PC-3 (cell line): Measurements from ENCODE around the gene TACC2. TPM values are rescaled to one million over a fixed set of nuclear protein-coding genes. Genes with fewer than 3 reads are reported as not detected.
A peak's percentile ranks its signal among the peaks of the same experiment; 100 is the strongest.
"Not testable (repeated sequence)": the region's sequence is repeated elsewhere in the genome, so short reads cannot be mapped to it uniquely, and the experiment has no call there.

ENCODE experiments used
- ATAC-seq: fragments of 200-7000 bp; cut with Tn5 transposase; 2 replicates; pipeline ENCODE4 v1.9.1; 2020; ENCODE audit warnings: mild to moderate bottlenecking, moderate library complexity
- BruUV-seq: library from RNA; stranded (reverse); fragments of 400-500 nt; replicated peaks from 2 replicates; lab custom pipeline; 2021; lab: Mats Ljungman, UMichigan
- CTCF ChIA-PET: fragments of 300-600 bp; sonication (Branson Sonifier 250); formaldehyde crosslinking; loops from one replicate; lab custom pipeline; 2022; ENCODE audit warnings: antibody characterized with exemption; lab: Charles Lee
- POLR2A ChIA-PET: fragments of 300-600 bp; sonication (Branson Sonifier 250); formaldehyde crosslinking; loops from one replicate; lab custom pipeline; 2022; ENCODE audit warnings: antibody characterized with exemption; ENCODE audit not compliant: unreplicated experiment; lab: Charles Lee
- DNase-seq: peaks from one replicate; pipeline ENCODE4 v3.0.0-alpha.2; 2015
- H2AFZ ChIP-seq: fragments of 300-600 bp; sonication (generic); 2 replicates; pipeline ENCODE4 v1.6.0; 2016; ENCODE audit warnings: antibody characterized with exemption, low read length
- H3F3A ChIP-seq: fragments of 300-600 bp; sonication (generic); one replicate; pipeline ENCODE4 v1.6.0; 2017; ENCODE audit warnings: antibody characterized with exemption, low read length, control low read depth, mild to moderate bottlenecking; ENCODE audit not compliant: unreplicated experiment
- H3K27ac ChIP-seq: fragments of 300-600 bp; sonication (generic); 2 replicates; pipeline ENCODE4 v1.5.1; 2016; ENCODE audit warnings: mild to moderate bottlenecking, low read length
- H3K27me3 ChIP-seq: fragments of 300-600 bp; sonication (generic); 2 replicates; pipeline ENCODE4 v1.6.1; 2016; ENCODE audit warnings: low read length, mixed read lengths
- H3K36me3 ChIP-seq: fragments of 300-600 bp; sonication (generic); 2 replicates; pipeline ENCODE4 v1.6.1; 2016; ENCODE audit warnings: low read depth, mixed run types, low read length, mixed read lengths
- H3K4me1 ChIP-seq: fragments of 300-600 bp; sonication (generic); 2 replicates; pipeline ENCODE4 v1.5.1; 2016; ENCODE audit warnings: low read length; ENCODE audit not compliant: insufficient read depth
- H3K4me2 ChIP-seq: fragments of 300-600 bp; sonication (generic); 2 replicates; pipeline ENCODE4 v1.6.0; 2016; ENCODE audit warnings: low read length
- H3K4me3 ChIP-seq: fragments of 300-600 bp; sonication (generic); 2 replicates; pipeline ENCODE4 v1.5.1; 2016; ENCODE audit warnings: mild to moderate bottlenecking, low read length, mixed read lengths
- H3K79me2 ChIP-seq: fragments of 300-600 bp; sonication (generic); 2 replicates; pipeline ENCODE4 v1.6.1; 2017; ENCODE audit warnings: low read length, mixed read lengths
- H3K9ac ChIP-seq: fragments of 300-600 bp; sonication (generic); 2 replicates; pipeline ENCODE4 v1.6.0; 2016; ENCODE audit warnings: mild to moderate bottlenecking, low read length
- H3K9me2 ChIP-seq: fragments of 300-600 bp; sonication (generic); replicated peaks from 2 replicates; pipeline ENCODE4 v1.6.1; 2016; ENCODE audit warnings: mixed run types, low read length, mixed read lengths
- H3K9me3 ChIP-seq: fragments of 300-600 bp; sonication (generic); 2 replicates; pipeline ENCODE4 v1.6.1; 2016; ENCODE audit warnings: low read length, mixed read lengths
- H4K20me1 ChIP-seq: fragments of 300-600 bp; sonication (generic); 2 replicates; pipeline ENCODE4 v1.6.1; 2016; ENCODE audit warnings: low read length, mixed read lengths
- EZH2 ChIP-seq: fragments of 300-600 bp; sonication (generic); IDR thresholded peaks from one replicate; pipeline ENCODE4 v1.6.1; 2017; ENCODE audit warnings: antibody characterized with exemption, mild to moderate bottlenecking, low read length; ENCODE audit not compliant: unreplicated experiment
- EZH2phosphoT487 ChIP-seq: fragments of 300-600 bp; sonication (generic); IDR thresholded peaks from 2 replicates; pipeline ENCODE4 v1.6.1; 2018; ENCODE audit warnings: mild to moderate bottlenecking, antibody characterized with exemption, low read length, borderline replicate concordance
- intact Hi-C: fragments of 100-400 bp; cut with micrococcal nuclease; formaldehyde crosslinking; loops from 2 replicates; pipeline ENCODE4 v1.9.0; 2023
- total RNA-seq: library from RNA; depleted of rRNA; stranded (reverse); fragments of >200 nt; gene quantifications from 2 replicates; pipeline ENCODE4 v1.2.3, GENCODE V29; 2014
- TF ChIP-seq, protein P1 (sequence below): fragments of 300-600 bp; sonication (generic); conservative IDR thresholded peaks from 2 replicates; pipeline ENCODE4 v1.5.1; 2017; ENCODE audit warnings: antibody characterized with exemption, low read depth, mild to moderate bottlenecking, low read length

Gene TACC2
- total RNA-seq, 1 experiment from 2014 or later, result 31.7 TPM

GRCh38 chr10:122022276-122022675, 33.3 kb downstream of the TACC2 start:
- Histone ChIP-seq H3K4me2 (peak overlapping the region; percentile 89; the same call in 1 of the 2 replicates), H3K27me3 (no peaks in the 10 kb centered on the region), H3K9me2 (no peaks in the 10 kb centered on the region), H3K9ac (no peak overlapping the region), H3K4me1 (peaks cover 26% of the 10 kb centered on the region), H3K79me2 (no peaks in the 10 kb centered on the region), H3F3A (no peaks in the 10 kb centered on the region), H3K9me3 (no peaks in the 10 kb centered on the region), H3K4me3 (no peak overlapping the region; the same call in 1 of the 2 replicates), H3K27ac (no peak overlapping the region), H3K36me3 (no peaks in the 10 kb centered on the region), H2AFZ (no peak overlapping the region), H4K20me1 (no peaks in the 10 kb centered on the region)
- DNase-seq, result no peak
- BruUV-seq, result no TSS peak
- POLR2A ChIA-PET, result no interaction called here
- TF ChIP-seq, protein P1, sequence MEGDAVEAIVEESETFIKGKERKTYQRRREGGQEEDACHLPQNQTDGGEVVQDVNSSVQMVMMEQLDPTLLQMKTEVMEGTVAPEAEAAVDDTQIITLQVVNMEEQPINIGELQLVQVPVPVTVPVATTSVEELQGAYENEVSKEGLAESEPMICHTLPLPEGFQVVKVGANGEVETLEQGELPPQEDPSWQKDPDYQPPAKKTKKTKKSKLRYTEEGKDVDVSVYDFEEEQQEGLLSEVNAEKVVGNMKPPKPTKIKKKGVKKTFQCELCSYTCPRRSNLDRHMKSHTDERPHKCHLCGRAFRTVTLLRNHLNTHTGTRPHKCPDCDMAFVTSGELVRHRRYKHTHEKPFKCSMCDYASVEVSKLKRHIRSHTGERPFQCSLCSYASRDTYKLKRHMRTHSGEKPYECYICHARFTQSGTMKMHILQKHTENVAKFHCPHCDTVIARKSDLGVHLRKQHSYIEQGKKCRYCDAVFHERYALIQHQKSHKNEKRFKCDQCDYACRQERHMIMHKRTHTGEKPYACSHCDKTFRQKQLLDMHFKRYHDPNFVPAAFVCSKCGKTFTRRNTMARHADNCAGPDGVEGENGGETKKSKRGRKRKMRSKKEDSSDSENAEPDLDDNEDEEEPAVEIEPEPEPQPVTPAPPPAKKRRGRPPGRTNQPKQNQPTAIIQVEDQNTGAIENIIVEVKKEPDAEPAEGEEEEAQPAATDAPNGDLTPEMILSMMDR, result no peak
- no peak for TF ChIP-seq EZH2phosphoT487
- TF ChIP-seq EZH2, result no peak
- intact Hi-C loops, result no loop called here
- ATAC-seq, result no peak
- CTCF ChIA-PET, result no interaction called here

DNA sequence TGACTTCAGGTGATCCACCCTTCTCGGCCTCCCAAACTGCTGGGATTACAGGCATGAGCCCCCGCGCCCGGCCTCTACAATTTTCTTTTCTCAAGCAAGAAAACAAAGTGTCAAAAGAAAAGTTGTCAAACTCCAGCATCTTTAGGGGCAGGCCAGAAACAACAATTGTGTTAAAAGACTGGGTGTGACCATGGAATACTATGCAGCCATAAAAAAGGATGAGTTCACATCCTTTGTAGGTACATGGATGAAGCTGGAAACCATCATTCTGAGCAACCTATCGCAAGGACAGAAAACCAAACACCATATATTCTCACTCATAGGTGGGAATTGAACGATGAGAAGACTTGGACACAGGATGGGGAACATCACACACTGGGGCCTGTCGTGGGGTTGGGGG, 34.3 kb downstream of the TACC2 start:
- POLR2A ChIA-PET, H3K9me3 ChIP-seq, ATAC-seq, DNase-seq, H3K27ac ChIP-seq, H3K4me2 ChIP-seq, H3K9ac ChIP-seq, intact Hi-C loops, H3K27me3 ChIP-seq, H4K20me1 ChIP-seq, H3K4me3 ChIP-seq, H3F3A ChIP-seq, CTCF ChIA-PET, H3K79me2 ChIP-seq, BruUV-seq, H3K36me3 ChIP-seq, H3K9me2 ChIP-seq, H2AFZ ChIP-seq: not testable (repeated sequence)
- peaks cover 23% of the 10 kb centered on the region for H3K4me1 ChIP-seq

DNA sequence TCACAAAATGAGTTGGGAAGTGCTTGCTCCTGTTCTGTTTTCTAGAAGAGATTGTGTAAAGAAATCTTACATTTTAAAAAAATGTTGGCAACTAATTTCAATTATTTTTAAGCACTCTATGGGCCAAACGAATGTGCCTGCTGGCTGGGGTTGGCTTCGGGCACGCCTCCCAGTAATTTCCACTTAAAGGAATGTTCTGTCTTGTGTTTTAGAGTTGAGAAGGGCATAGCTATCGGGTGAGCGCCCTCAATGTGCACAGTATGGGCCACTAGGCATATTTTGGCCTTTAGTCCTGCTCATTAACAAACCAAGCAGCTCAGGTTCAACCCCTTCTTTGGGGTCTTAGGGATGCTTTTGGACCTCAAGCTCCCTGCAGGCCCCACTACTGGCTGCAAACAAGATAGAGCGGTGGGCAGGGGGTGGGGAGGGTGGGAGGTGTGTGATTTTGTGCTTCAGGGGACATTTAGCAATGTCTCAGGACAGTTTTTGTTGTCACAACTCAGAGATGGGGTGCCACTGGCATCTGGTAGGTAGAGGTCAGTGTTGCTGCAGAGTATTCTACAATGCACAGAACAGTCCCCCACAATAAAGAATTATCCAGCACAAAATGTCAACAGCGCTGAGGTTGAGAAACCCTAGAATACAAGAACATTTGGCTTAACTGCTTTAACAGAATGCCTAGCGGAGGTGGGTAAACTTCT, 40.7 kb downstream of the TACC2 start:
- no peak overlapping the region for H2AFZ ChIP-seq
- ATAC-seq (no peak), DNase-seq (no peak)
- CTCF ChIA-PET, result no interaction called here
- intact Hi-C loops, result no loop called here
- no peaks in the 10 kb centered on the region for H3K79me2 ChIP-seq
- no peaks in the 10 kb centered on the region for H3K27me3 ChIP-seq
- H3K36me3 ChIP-seq, result no peaks in the 10 kb centered on the region
- H3K9ac ChIP-seq, result no peak overlapping the region
- H3K4me2 ChIP-seq, result no peak overlapping the region
- H3K4me3 ChIP-seq, result no peak overlapping the region
- peaks cover 25% of the 10 kb centered on the region for H3K4me1 ChIP-seq
- H3K9me2 ChIP-seq, result no peaks in the 10 kb centered on the region
- no peaks in the 10 kb centered on the region for H3F3A ChIP-seq
- H4K20me1 ChIP-seq, result no peaks in the 10 kb centered on the region
- no peak for TF ChIP-seq EZH2
- TF ChIP-seq EZH2phosphoT487, result no peak
- TF ChIP-seq, protein P1, result no peak
- H3K27ac ChIP-seq, result no peak overlapping the region
- no peaks in the 10 kb centered on the region for H3K9me3 ChIP-seq
- no TSS peak for BruUV-seq
- POLR2A ChIA-PET, result no interaction called here
